HL-60 (cell line): ENCODE data around the gene DNAJA2.

Experiments used
- CTCF ChIP-seq: IDR thresholded peaks from one replicate; pipeline ENCODE4 v1.5.1; 2011; ENCODE audit warnings: low read length, control low read depth, inconsistent platforms; ENCODE audit not compliant: insufficient read depth
- GABPA ChIP-seq: IDR thresholded peaks from 2 replicates; pipeline ENCODE4 v1.6.1; 2012; ENCODE audit warnings: low read depth
- POLR2AphosphoS5 ChIP-seq: IDR thresholded peaks from 2 replicates; pipeline ENCODE4 v1.6.1; 2012; ENCODE audit warnings: low read depth
- SPI1 ChIP-seq: IDR thresholded peaks from 2 replicates; pipeline ENCODE4 v1.6.1; 2012; ENCODE audit warnings: low read depth, mild to moderate bottlenecking, borderline replicate concordance

DNA sequence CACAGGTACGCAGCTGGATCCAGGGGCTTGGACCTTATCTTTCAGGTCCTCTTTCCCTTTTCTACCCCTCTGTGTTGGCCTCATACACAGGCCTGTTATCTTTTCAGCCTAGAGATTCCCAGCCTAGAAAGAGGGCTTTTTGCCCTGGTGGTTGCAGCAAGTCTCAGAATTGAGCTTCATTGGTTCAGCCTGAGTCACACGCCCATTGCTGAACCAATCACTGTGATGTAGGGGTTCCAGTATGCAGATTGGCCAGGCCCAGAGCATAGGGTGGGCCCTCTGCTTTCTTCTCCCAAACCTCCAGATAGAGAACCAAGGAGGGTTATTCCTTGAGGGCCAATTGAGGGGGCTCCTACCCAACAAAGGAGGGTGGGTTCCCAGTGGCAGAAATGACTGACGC lies 56.5 kb downstream of the DNAJA2 start:
- no peak for TF ChIP-seq CTCF
- no peak for TF ChIP-seq POLR2AphosphoS5
- no peak for TF ChIP-seq GABPA
- TF ChIP-seq SPI1 = no peak
